ENCODE data around the gene POLR2C.

DNA sequence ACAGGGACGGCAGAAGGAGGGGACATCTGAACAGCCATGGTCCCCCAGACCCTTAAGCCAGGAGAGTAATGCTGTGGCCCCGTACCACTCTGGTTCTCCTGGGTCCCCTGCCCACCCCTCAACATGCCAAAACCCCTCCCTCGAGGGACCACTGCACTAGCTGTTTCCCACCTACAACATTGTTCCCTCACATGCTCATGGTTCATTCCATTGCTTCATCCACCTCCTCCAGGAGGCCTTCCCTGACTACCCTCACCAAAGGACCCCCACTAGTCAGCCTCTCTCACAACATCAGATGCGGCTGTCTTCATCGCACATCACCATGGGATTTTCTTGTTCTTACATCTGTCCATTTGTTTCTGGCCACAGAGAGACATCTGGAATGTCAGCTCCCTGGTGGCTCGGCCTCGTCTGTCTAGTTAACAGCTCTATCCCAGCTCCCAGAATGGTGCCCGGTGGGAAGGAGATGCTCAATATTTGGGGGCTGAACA, 22.1 kb downstream of the POLR2C start:
- no peak for TF ChIP-seq POLR2A (IDR thresholded peaks at IDR 0.05)
- no peak for TF ChIP-seq CTCF (IDR thresholded peaks at IDR 0.05)
- no peak for TF ChIP-seq EP300 (IDR thresholded peaks at IDR 0.05)
